Neural progenitor cell (in vitro differentiated cells): ENCODE data around the gene ADISSP. TPM values are rescaled to one million over a fixed set of nuclear protein-coding genes. Genes with fewer than 3 reads are reported as not detected.

Experiments
- DNase-seq: peaks from one replicate; pipeline ENCODE4 v3.0.0-alpha.2; 2016; ENCODE audit warnings: low spot score
- H2AFZ ChIP-seq: fragments of 200-600 bp; sonication (generic); replicated peaks from 2 replicates; pipeline ENCODE4 v1.6.1; 2016; ENCODE audit warnings: antibody characterized with exemption
- H3F3A ChIP-seq: fragments of 200-600 bp; sonication (generic); 2 replicates; pipeline ENCODE4 v1.6.1; 2016; ENCODE audit warnings: antibody characterized with exemption, low read depth
- H3K27ac ChIP-seq: fragments of 200-600 bp; sonication (generic); 2 replicates; pipeline ENCODE4 v1.5.1; 2016; ENCODE audit warnings: mild to moderate bottlenecking
- H3K27me3 ChIP-seq: fragments of 200-600 bp; sonication (generic); 2 replicates; pipeline ENCODE4 v1.6.1; 2016; ENCODE audit warnings: mild to moderate bottlenecking, moderate library complexity
- H3K36me3 ChIP-seq: fragments of 200-600 bp; sonication (generic); 2 replicates; pipeline ENCODE4 v1.5.1; 2016
- H3K4me1 ChIP-seq: fragments of 200-600 bp; sonication (generic); 2 replicates; pipeline ENCODE4 v1.6.1; 2016; ENCODE audit warnings: mixed run types
- H3K4me2 ChIP-seq: fragments of 200-600 bp; sonication (generic); 2 replicates; pipeline ENCODE4 v1.6.1; 2016
- H3K4me3 ChIP-seq: fragments of 200-600 bp; sonication (generic); 2 replicates; pipeline ENCODE4 v1.5.1; 2016
- H3K79me2 ChIP-seq: fragments of 200-600 bp; sonication (generic); 2 replicates; pipeline ENCODE4 v1.6.1; 2016; ENCODE audit warnings: low read depth
- H3K9ac ChIP-seq: fragments of 200-600 bp; sonication (generic); 2 replicates; pipeline ENCODE4 v1.6.1; 2016
- H3K9me3 ChIP-seq: fragments of 200-600 bp; sonication (generic); 2 replicates; pipeline ENCODE4 v1.5.1; 2016; ENCODE audit warnings: low read depth
- H4K20me1 ChIP-seq: fragments of 200-600 bp; sonication (generic); 2 replicates; pipeline ENCODE4 v1.6.1; 2016; ENCODE audit warnings: low read depth
- H3K27ac Mint-ChIP-seq: 3 replicates; pipeline ENCODE4 v1.8.0; 2021; ENCODE audit warnings: mixed read lengths
- H3K27me3 Mint-ChIP-seq: 2 replicates; pipeline ENCODE4 v1.8.0; 2022; ENCODE audit warnings: low read depth, mild to moderate bottlenecking, inconsistent platforms, moderate library complexity, mixed read lengths; ENCODE audit not compliant: insufficient read depth
- H3K36me3 Mint-ChIP-seq: 3 replicates; pipeline ENCODE4 v1.8.0; 2021; ENCODE audit warnings: mixed read lengths
- H3K4me1 Mint-ChIP-seq: 3 replicates; pipeline ENCODE4 v1.8.0; 2021; ENCODE audit warnings: mixed read lengths
- H3K4me3 Mint-ChIP-seq: 3 replicates; pipeline ENCODE4 v1.8.0; 2021; ENCODE audit warnings: mild to moderate bottlenecking, moderate library complexity, mixed read lengths
- H3K9me3 Mint-ChIP-seq: 3 replicates; pipeline ENCODE4 v1.8.0; 2020; ENCODE audit warnings: mixed read lengths
- EZH2 ChIP-seq: fragments of 200-600 bp; sonication (generic); IDR thresholded peaks from 2 replicates; pipeline ENCODE4 v1.6.1; 2017; ENCODE audit warnings: antibody characterized with exemption, mild to moderate bottlenecking, moderate library complexity
- EZH2phosphoT487 ChIP-seq: fragments of 200-600 bp; sonication (generic); IDR thresholded peaks from 2 replicates; pipeline ENCODE4 v1.6.1; 2017; ENCODE audit warnings: antibody characterized with exemption
- total RNA-seq: library from RNA; depleted of rRNA; stranded (reverse); fragments of >200 nt; gene quantifications from 2 replicates; pipeline ENCODE4 v1.2.3, GENCODE V29; 2015; ENCODE audit warnings: low replicate concordance
- TF ChIP-seq, protein P1 (sequence below): fragments of 200-600 bp; sonication (generic); IDR thresholded peaks from 2 replicates; pipeline ENCODE4 v1.5.1; 2017; ENCODE audit warnings: antibody characterized with exemption, mild to moderate bottlenecking

Gene ADISSP
- total RNA-seq, 1 donor from 2014 or later: 17.6 TPM

DNA sequence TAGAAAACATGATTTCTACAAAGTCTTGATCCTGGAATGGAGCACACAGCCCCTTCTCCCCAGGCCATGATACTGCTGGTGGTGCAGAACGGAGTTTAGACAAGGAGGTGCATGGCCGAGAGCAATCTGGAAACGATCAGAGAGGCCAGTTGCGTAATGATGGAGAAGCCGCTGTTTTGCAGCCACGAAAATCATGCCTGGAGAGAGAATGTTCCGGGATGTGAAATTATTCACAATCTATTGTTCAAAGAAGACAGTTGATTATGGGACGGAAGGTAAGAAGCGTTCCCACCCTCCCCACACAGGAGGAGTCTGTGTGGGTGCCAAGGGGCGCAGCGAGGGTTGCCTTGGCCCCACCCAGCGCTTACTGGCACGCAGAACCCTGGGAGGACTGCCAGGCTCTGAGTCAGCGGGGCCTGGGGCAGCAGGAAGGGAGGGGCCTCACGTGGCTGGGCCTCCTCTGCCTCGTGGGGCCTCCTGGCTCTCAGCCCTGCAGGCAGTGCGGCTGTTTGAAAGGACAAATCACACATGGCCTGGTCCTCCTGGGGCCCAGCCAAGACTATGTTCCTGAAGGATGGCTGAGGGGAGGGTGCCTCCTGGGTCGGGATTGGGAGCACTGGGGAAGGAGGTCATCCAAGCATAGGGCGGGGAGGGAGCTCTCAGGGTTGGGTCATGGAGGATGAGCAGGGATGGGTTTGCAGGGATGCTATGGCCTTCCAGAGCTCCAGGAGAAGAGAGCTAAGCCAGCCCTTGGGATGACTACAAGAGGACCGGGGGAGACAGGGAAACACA, 44.1 kb upstream of the ADISSP start:
- Histone ChIP-seq H3K36me3 (no peaks in the 10 kb centered on the region), H2AFZ (no peak overlapping the region), H3K4me3 (no peak overlapping the region), H3K9me3 (no peaks in the 10 kb centered on the region), H3K4me1 (peaks cover 6% of the 10 kb centered on the region), H3K27me3 (no peaks in the 10 kb centered on the region), H3F3A (peaks cover 3% of the 10 kb centered on the region), H3K27ac (no peak overlapping the region), H3K79me2 (no peaks in the 10 kb centered on the region), H4K20me1 (no peaks in the 10 kb centered on the region), H3K9ac (no peak overlapping the region), H3K4me2 (no peak overlapping the region)
- H3K4me3 Mint-ChIP-seq: no peak overlapping the region
- no peaks in the 10 kb centered on the region for H3K36me3 Mint-ChIP-seq
- H3K27ac Mint-ChIP-seq: peak overlapping the region; percentile 34
- no peaks in the 10 kb centered on the region for H3K9me3 Mint-ChIP-seq
- peaks cover 6% of the 10 kb centered on the region for H3K27me3 Mint-ChIP-seq
- no peak for DNase-seq
- TF ChIP-seq EZH2phosphoT487 (no peak), EZH2 (no peak)
- TF ChIP-seq, protein P1, sequence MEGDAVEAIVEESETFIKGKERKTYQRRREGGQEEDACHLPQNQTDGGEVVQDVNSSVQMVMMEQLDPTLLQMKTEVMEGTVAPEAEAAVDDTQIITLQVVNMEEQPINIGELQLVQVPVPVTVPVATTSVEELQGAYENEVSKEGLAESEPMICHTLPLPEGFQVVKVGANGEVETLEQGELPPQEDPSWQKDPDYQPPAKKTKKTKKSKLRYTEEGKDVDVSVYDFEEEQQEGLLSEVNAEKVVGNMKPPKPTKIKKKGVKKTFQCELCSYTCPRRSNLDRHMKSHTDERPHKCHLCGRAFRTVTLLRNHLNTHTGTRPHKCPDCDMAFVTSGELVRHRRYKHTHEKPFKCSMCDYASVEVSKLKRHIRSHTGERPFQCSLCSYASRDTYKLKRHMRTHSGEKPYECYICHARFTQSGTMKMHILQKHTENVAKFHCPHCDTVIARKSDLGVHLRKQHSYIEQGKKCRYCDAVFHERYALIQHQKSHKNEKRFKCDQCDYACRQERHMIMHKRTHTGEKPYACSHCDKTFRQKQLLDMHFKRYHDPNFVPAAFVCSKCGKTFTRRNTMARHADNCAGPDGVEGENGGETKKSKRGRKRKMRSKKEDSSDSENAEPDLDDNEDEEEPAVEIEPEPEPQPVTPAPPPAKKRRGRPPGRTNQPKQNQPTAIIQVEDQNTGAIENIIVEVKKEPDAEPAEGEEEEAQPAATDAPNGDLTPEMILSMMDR: no peak
- peaks cover 44% of the 10 kb centered on the region for H3K4me1 Mint-ChIP-seq

DNA sequence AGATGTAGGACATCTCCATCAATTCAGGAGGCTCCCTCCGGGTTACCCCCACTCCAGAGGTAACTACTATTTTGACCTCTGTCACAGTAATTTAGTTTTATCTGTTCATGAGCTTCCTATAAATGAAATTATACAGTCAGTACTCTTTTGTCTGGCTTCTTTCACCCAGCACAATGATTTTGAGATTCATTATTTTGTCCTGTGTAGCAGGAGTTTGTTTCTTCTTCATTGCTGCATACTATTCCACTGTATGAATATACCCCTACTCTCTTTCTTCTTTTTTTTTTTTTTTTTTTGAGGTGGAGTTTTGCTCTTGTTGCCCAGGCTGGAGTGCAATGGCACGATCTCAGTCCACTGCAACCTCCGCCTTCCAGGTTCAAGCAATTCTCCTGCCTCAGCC, 41.0 kb upstream of the ADISSP start:
- H3K4me3 ChIP-seq: no peak overlapping the region
- no peak for TF ChIP-seq EZH2
- TF ChIP-seq, protein P1: no peak
- no peak overlapping the region for H3K9ac ChIP-seq
- H3K4me2 ChIP-seq: no peak overlapping the region
- H3F3A ChIP-seq: peaks cover 3% of the 10 kb centered on the region
- H3K4me1 Mint-ChIP-seq: peaks cover 38% of the 10 kb centered on the region
- no peak overlapping the region for H3K27ac Mint-ChIP-seq
- H3K27me3 Mint-ChIP-seq: peaks cover 8% of the 10 kb centered on the region
- H3K9me3 Mint-ChIP-seq: no peaks in the 10 kb centered on the region
- no peak overlapping the region for H3K4me3 Mint-ChIP-seq
- H4K20me1 ChIP-seq: no peaks in the 10 kb centered on the region
- H3K27ac ChIP-seq: no peak overlapping the region
- no peaks in the 10 kb centered on the region for H3K27me3 ChIP-seq
- no peak overlapping the region for H2AFZ ChIP-seq
- peaks cover 19% of the 10 kb centered on the region for H3K36me3 Mint-ChIP-seq
- H3K36me3 ChIP-seq: no peaks in the 10 kb centered on the region
- no peaks in the 10 kb centered on the region for H3K79me2 ChIP-seq
- no peak for DNase-seq
- H3K9me3 ChIP-seq: no peaks in the 10 kb centered on the region
- peaks cover 6% of the 10 kb centered on the region for H3K4me1 ChIP-seq

DNA sequence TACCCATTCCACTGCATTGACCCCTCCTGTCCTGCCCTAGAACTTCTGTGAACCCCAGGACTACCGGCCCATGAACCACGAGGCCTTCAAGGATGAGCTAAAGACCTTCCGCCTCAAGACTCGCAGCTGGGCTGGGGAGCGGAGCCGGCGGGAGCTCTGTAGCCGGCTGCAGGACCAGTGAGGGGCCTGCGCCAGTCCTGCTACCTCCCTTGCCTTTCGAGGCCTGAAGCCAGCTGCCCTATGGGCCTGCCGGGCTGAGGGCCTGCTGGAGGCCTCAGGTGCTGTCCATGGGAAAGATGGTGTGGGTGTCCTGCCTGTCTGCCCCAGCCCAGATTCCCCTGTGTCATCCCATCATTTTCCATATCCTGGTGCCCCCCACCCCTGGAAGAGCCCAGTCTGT, 37.2 kb upstream of the ADISSP start:
- DNase-seq: no peak
- Histone ChIP-seq H3K27ac (no peak overlapping the region), H3K27me3 (no peaks in the 10 kb centered on the region), H3K4me3 (no peak overlapping the region), H3K9ac (no peak overlapping the region), H3K4me1 (peaks cover 15% of the 10 kb centered on the region), H3K4me2 (no peak overlapping the region), H2AFZ (no peak overlapping the region), H4K20me1 (peaks cover 7% of the 10 kb centered on the region), H3K36me3 (no peaks in the 10 kb centered on the region), H3K79me2 (no peaks in the 10 kb centered on the region), H3F3A (peaks cover 12% of the 10 kb centered on the region), H3K9me3 (no peaks in the 10 kb centered on the region)
- Mint-ChIP-seq H3K27me3 (peaks cover 7% of the 10 kb centered on the region), H3K27ac (peak overlapping the region; percentile 13), H3K4me1 (peaks cover 40% of the 10 kb centered on the region), H3K36me3 (peaks cover 33% of the 10 kb centered on the region), H3K4me3 (no peak overlapping the region), H3K9me3 (no peaks in the 10 kb centered on the region)
- TF ChIP-seq, protein P1: no peak
- TF ChIP-seq EZH2phosphoT487 (no peak), EZH2 (no peak)
